K562 (cell line): ENCODE results near the gene THEMIS. TPM values are rescaled to one million over a fixed set of nuclear protein-coding genes. Genes with fewer than 3 reads are reported as not detected.

Experiments used
- ATAC-seq: fragments of 200-7000 bp; cut with Tn5 transposase; 3 replicates; pipeline ENCODE4 v1.9.1; 2020; ENCODE audit warnings: moderate library complexity
- BruUV-seq: library from RNA; stranded (reverse); fragments of 400-500 nt; replicated peaks from 2 replicates; lab custom pipeline; 2021; lab: Mats Ljungman, UMichigan
- CTCF ChIA-PET: fragments of 300-600 bp; formaldehyde crosslinking; extraction: SDS; loops from one replicate; lab custom pipeline; 2021; ENCODE audit warnings: low intra/inter-chr PET ratio; lab: Yijun Ruan, JAX
- POLR2A ChIA-PET: fragments of 300-600, 350-650 bp; sonication (Branson Sonifier 250); formaldehyde crosslinking; extraction: SDS; loops from one replicate; lab custom pipeline; 2021; ENCODE audit warnings: antibody characterized with exemption, inconsistent platforms; lab: Yijun Ruan, JAX
- DNase-seq, 4 experiments: peaks; one replicate each; pipeline versions ENCODE4 v3.0.0 to v3.0.0-alpha.2; 2011 to 2018; ENCODE audit warnings: low spot score in 3 of 4, mixed read lengths in 3 of 4; ENCODE audit errors: extremely low read depth in 1 of 4
- FAIRE-seq: peaks from 2 replicates; lab custom pipeline; 2011; peaks lifted over from hg19 to GRCh38; lab: Jason Lieb, UNC
- H2AFZ ChIP-seq: 2 replicates; pipeline ENCODE4 v1.6.0; 2011; ENCODE audit warnings: low read depth, low read length, control low read depth, inconsistent platforms
- H3K27ac ChIP-seq: fragments of 200-600 bp; 3 replicates; pipeline ENCODE4 v1.8.0; 2011; ENCODE audit warnings: low read depth, mild to moderate bottlenecking, control low read depth, inconsistent platforms, low read length, moderate library complexity, mixed read lengths; ENCODE audit errors: extremely low read depth
- H3K27me3 ChIP-seq, 2 experiments: fragments of 300-600 bp in 1 of 2; 2 replicates in 1 of 2; 3 replicates in 1 of 2; pipeline versions ENCODE4 v1.6.0 to v1.8.0; 2011; ENCODE audit warnings: inconsistent platforms in 2 of 2, low read length in 2 of 2, mild to moderate bottlenecking in 1 of 2, mixed read lengths in 1 of 2, moderate library complexity in 1 of 2; ENCODE audit not compliant: control insufficient read depth in 2 of 2, insufficient read depth in 2 of 2
- H3K36me3 ChIP-seq: fragments of 300-600 bp; 3 replicates; pipeline ENCODE4 v1.8.0; 2011; ENCODE audit warnings: mild to moderate bottlenecking, low read length, inconsistent platforms; ENCODE audit not compliant: control insufficient read depth, insufficient read depth
- H3K4me1 ChIP-seq, 2 experiments: fragments of 200-600 bp in 1 of 2; replicated peaks in 1 of 2; 2 replicates in 1 of 2; 3 replicates in 1 of 2; pipeline versions ENCODE4 v1.5.1 to v1.8.0; 2011; ENCODE audit warnings: inconsistent platforms in 2 of 2, low read length in 2 of 2, mild to moderate bottlenecking in 1 of 2, mixed read lengths in 1 of 2, moderate library complexity in 1 of 2; ENCODE audit not compliant: control insufficient read depth in 2 of 2, insufficient read depth in 2 of 2
- H3K4me2 ChIP-seq: 2 replicates; pipeline ENCODE4 v1.6.1; 2011; ENCODE audit warnings: low read length, control low read depth, inconsistent platforms, mixed read lengths; ENCODE audit not compliant: insufficient read depth
- H3K4me3 ChIP-seq: fragments of 200-600 bp; sonication (generic), shearing (Covaris generic); 2 replicates; pipeline ENCODE4 v1.5.1; 2016; ENCODE audit warnings: control low read depth, inconsistent platforms
- H3K79me2 ChIP-seq: fragments of 200-600 bp; 3 replicates; pipeline ENCODE4 v1.8.0; 2011; ENCODE audit warnings: low read length, inconsistent platforms; ENCODE audit not compliant: control insufficient read depth, insufficient read depth
- H3K9ac ChIP-seq, 2 experiments: 2 replicates each; pipeline versions ENCODE4 v1.6.0 to v1.6.1; 2011; ENCODE audit warnings: low read depth in 2 of 2, low read length in 2 of 2, control low read depth in 1 of 2, inconsistent platforms in 1 of 2, mild to moderate bottlenecking in 1 of 2, mixed read lengths in 1 of 2; ENCODE audit not compliant: insufficient read depth in 1 of 2
- H3K9me1 ChIP-seq: one replicate; pipeline ENCODE4 v1.6.0; 2011; ENCODE audit warnings: inconsistent platforms, mild to moderate bottlenecking, low read length, moderate library complexity; ENCODE audit not compliant: control insufficient read depth, insufficient read depth
- H3K9me3 ChIP-seq: replicated peaks from 2 replicates; pipeline ENCODE4 v1.5.1; 2011; ENCODE audit warnings: low read depth, low read length, inconsistent platforms; ENCODE audit not compliant: control insufficient read depth, insufficient read depth
- H4K20me1 ChIP-seq: replicated peaks from 2 replicates; pipeline ENCODE4 v1.6.1; 2011; ENCODE audit warnings: low read length, inconsistent platforms, mixed read lengths; ENCODE audit not compliant: control insufficient read depth, insufficient read depth
- BDP1 ChIP-seq: IDR thresholded peaks from 3 replicates; pipeline ENCODE4 v1.6.1; 2011; ENCODE audit not compliant: insufficient read length, insufficient read depth
- FOSL1 ChIP-seq: fragments of 200-800 bp; sonication (Bioruptor generic); conservative IDR thresholded peaks from 2 replicates; pipeline ENCODE4 v1.6.1; 2016; ENCODE audit warnings: missing genetic modification characterization, missing compliant biosample characterization
- GABPB2 ChIP-seq: fragments of 250-450 bp; sonication (Bioruptor Pico); conservative IDR thresholded peaks from 2 replicates; pipeline ENCODE4 v1.5.1; 2021; ENCODE audit warnings: mild to moderate bottlenecking
- GTF2F1 ChIP-seq: IDR thresholded peaks from 2 replicates; pipeline ENCODE4 v1.6.1; 2011; ENCODE audit warnings: low read depth, low read length, improper control_type of control experiment
- KLF1 ChIP-seq: fragments of 450-650 bp; IDR thresholded peaks from 2 replicates; pipeline ENCODE4 v1.6.1; 2016; ENCODE audit warnings: missing genetic modification characterization, missing compliant biosample characterization
- L3MBTL2 ChIP-seq: fragments of 450-650 bp; IDR thresholded peaks from 2 replicates; pipeline ENCODE4 v1.6.1; 2016; ENCODE audit warnings: mild to moderate bottlenecking, moderate library complexity
- NFYB ChIP-seq: IDR thresholded peaks from 2 replicates; pipeline ENCODE4 v1.6.1; 2011; ENCODE audit warnings: mild to moderate bottlenecking, moderate library complexity; ENCODE audit not compliant: insufficient read length; ENCODE audit errors: extremely low read depth
- NR1H2 ChIP-seq: sonication (generic); formaldehyde crosslinking; IDR thresholded peaks from 2 replicates; pipeline ENCODE4 v1.4.0; 2020; ENCODE audit warnings: mild to moderate bottlenecking, missing genetic modification reagents
- POLR2AphosphoS5 ChIP-seq: IDR thresholded peaks from 2 replicates; pipeline ENCODE4 v1.6.1; 2011; ENCODE audit warnings: mild to moderate bottlenecking, low read depth, low read length, moderate library complexity; ENCODE audit not compliant: control insufficient read depth, insufficient read depth
- PRDM10 ChIP-seq: fragments of 450-650 bp; IDR thresholded peaks from 2 replicates; pipeline ENCODE4 v1.6.1; 2018; ENCODE audit not compliant: partially characterized antibody
- TAF7 ChIP-seq: fragments of 450-650 bp; IDR thresholded peaks from 2 replicates; pipeline ENCODE4 v1.6.1; 2016; ENCODE audit warnings: missing genetic modification characterization, missing compliant biosample characterization
- THRAP3 ChIP-seq: fragments of 450-650 bp; IDR thresholded peaks from 2 replicates; pipeline ENCODE4 v1.6.1; 2016; ENCODE audit warnings: mild to moderate bottlenecking, inconsistent platforms, borderline replicate concordance
- ZNF696 ChIP-seq: fragments of 250-450 bp; sonication (Bioruptor Pico); conservative IDR thresholded peaks from 2 replicates; pipeline ENCODE4 v1.4.0; 2020; ENCODE audit warnings: mild to moderate bottlenecking, moderate library complexity
- ZNF699 ChIP-seq: fragments of 250-450 bp; sonication (Bioruptor Pico); IDR thresholded peaks from 2 replicates; pipeline ENCODE4 v1.8.0; 2021; ENCODE audit warnings: mild to moderate bottlenecking, moderate library complexity; ENCODE audit not compliant: insufficient replicate concordance
- WGBS: fragments of 100-300 bp; shearing (Covaris generic); methylation state at CpG from one replicate; pipeline ENCODE4 v1.1.6; 2016; ENCODE audit warnings: low coverage, mixed read lengths; ENCODE audit not compliant: insufficient coverage; ENCODE audit errors: missing lambda C conversion rate; 5-methylcytosine and 5-hydroxymethylcytosine counted together
- in situ Hi-C: fragments of 300-500 bp; cut with MboI; formaldehyde crosslinking; loops from 4 replicates; pipeline ENCODE4 v1.15.0; 2018; ENCODE audit warnings: inconsistent platforms, mixed read lengths
- intact Hi-C: fragments of 100-400 bp; cut with micrococcal nuclease; formaldehyde crosslinking; loops from 2 replicates; pipeline ENCODE4 v1.14.2; 2022
- polyA plus RNA-seq, 8 experiments: library from polyadenylated mRNA; depleted of rRNA in 4 of 8; stranded (reverse) in 5 of 8; unstranded in 3 of 8; fragments of >200 nt; fragmentation: Nextera tagmentation in 2 of 8; fragmentation: Illumina TruSeq in 1 of 8; extraction: Ambion mirVana in 2 of 8; extraction: Trizol in 1 of 8; gene quantifications; 2 replicates each; pipeline versions ENCODE4 v1.2.1 to v1.2.3, GENCODE V29; 2011 to 2014; ENCODE audit warnings: inconsistent platforms in 1 of 8, missing spikeins in 1 of 8
- total RNA-seq, 7 experiments: library from RNA; depleted of rRNA in 6 of 7; stranded (reverse); fragments of >200 nt in 6 of 7; fragmentation: Illumina TruSeq in 2 of 7; extraction: Trizol in 2 of 7; gene quantifications; 2 replicates each; pipeline versions ENCODE4 v1.2.1 to v1.2.3, GENCODE V29; 2011 to 2021; ENCODE audit warnings: low replicate concordance in 1 of 7
- TF ChIP-seq, protein P1 (sequence below): fragments of 250-450 bp; sonication (Bioruptor Pico); IDR thresholded peaks from 2 replicates; pipeline ENCODE4 v1.9.0; 2021; ENCODE audit warnings: mild to moderate bottlenecking
- TF ChIP-seq, protein P2 (sequence below): fragments of 250-450 bp; sonication (Bioruptor Pico); IDR thresholded peaks from 2 replicates; pipeline ENCODE4 v1.5.0; 2020; ENCODE audit warnings: mild to moderate bottlenecking, borderline replicate concordance

Gene THEMIS
- total and polyA plus RNA-seq, 9 of the 15 experiments (the other 6 are each of a cell fraction or from before 2014, with no cell fraction given) = 0.09 TPM; not detected in 8

GRCh38 chr6:127816643-127817042, 84.2 kb downstream of the THEMIS start:
- ChIA-PET POLR2A (no interaction called here), CTCF (no interaction called here)
- H2AFZ ChIP-seq = no peak overlapping the region
- no peak for ATAC-seq
- in situ Hi-C loops = no loop called here
- FAIRE-seq = no peak
- no peaks in the 10 kb centered on the region for H3K4me1 ChIP-seq
- BruUV-seq = no TSS peak
- H3K79me2 ChIP-seq = no peaks in the 10 kb centered on the region
- no peaks in the 10 kb centered on the region for H3K9me3 ChIP-seq
- no peaks in the 10 kb centered on the region for H3K27me3 ChIP-seq
- no peak for DNase-seq
- no peaks in the 10 kb centered on the region for H4K20me1 ChIP-seq
- no peaks in the 10 kb centered on the region for H3K9me1 ChIP-seq
- H3K9ac ChIP-seq = no peak overlapping the region
- no peak overlapping the region for H3K4me3 ChIP-seq
- no peak overlapping the region for H3K27ac ChIP-seq
- H3K36me3 ChIP-seq = no peaks in the 10 kb centered on the region
- H3K4me2 ChIP-seq = no peak overlapping the region
- intact Hi-C loops = no loop called here
- WGBS = 3% methylated on average over 4 of the region's 4 CpGs
- TF ChIP-seq L3MBTL2 (no peak), FOSL1 (no peak), BDP1 (no peak), POLR2AphosphoS5 (no peak), PRDM10 (no peak), GABPB2 (CRISPR knock-in tag) (no peak), NFYB (no peak), KLF1 (tag) (no peak), TAF7 (tag) (no peak), ZNF699 (no peak), ZNF696 (no peak), THRAP3 (no peak), NR1H2 (no peak), GTF2F1 (no peak)
- TF ChIP-seq, protein P1, sequence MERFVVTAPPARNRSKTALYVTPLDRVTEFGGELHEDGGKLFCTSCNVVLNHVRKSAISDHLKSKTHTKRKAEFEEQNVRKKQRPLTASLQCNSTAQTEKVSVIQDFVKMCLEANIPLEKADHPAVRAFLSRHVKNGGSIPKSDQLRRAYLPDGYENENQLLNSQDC (CRISPR knock-in tag) = no peak
- TF ChIP-seq, protein P2, sequence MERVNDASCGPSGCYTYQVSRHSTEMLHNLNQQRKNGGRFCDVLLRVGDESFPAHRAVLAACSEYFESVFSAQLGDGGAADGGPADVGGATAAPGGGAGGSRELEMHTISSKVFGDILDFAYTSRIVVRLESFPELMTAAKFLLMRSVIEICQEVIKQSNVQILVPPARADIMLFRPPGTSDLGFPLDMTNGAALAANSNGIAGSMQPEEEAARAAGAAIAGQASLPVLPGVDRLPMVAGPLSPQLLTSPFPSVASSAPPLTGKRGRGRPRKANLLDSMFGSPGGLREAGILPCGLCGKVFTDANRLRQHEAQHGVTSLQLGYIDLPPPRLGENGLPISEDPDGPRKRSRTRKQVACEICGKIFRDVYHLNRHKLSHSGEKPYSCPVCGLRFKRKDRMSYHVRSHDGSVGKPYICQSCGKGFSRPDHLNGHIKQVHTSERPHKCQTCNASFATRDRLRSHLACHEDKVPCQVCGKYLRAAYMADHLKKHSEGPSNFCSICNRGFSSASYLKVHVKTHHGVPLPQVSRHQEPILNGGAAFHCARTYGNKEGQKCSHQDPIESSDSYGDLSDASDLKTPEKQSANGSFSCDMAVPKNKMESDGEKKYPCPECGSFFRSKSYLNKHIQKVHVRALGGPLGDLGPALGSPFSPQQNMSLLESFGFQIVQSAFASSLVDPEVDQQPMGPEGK (CRISPR knock-in tag) = no peak
